Neural cell (in vitro differentiated cells): ENCODE measurements around the gene SEC23A. TPM values are rescaled to one million over a fixed set of nuclear protein-coding genes. Genes with fewer than 3 reads are reported as not detected.

Source experiments
- H2AFZ ChIP-seq: fragments of 200-600, 300-800 bp; sonication (generic), shearing (Covaris generic); 2 replicates; pipeline ENCODE4 v1.6.0; 2014; ENCODE audit warnings: low read depth, mild to moderate bottlenecking, antibody characterized with exemption, low read length, moderate library complexity
- H3F3A ChIP-seq: fragments of 200-600 bp; shearing (Covaris generic); 2 replicates; pipeline ENCODE4 v1.6.1; 2016; ENCODE audit warnings: mild to moderate bottlenecking, moderate library complexity, mixed read lengths, antibody characterized with exemption, low read length; ENCODE audit not compliant: insufficient read depth, poor library complexity, severe bottlenecking
- H3K27ac ChIP-seq: fragments of 200-600, 300-800 bp; sonication (generic), shearing (Covaris generic); 2 replicates; pipeline ENCODE4 v1.5.1; 2014; ENCODE audit warnings: mild to moderate bottlenecking, low read length, moderate library complexity
- H3K27me3 ChIP-seq: fragments of 300-800, 200-600 bp; sonication (generic), shearing (Covaris generic); 2 replicates; pipeline ENCODE4 v1.6.0; 2014; ENCODE audit warnings: mild to moderate bottlenecking, low read depth, low read length, moderate library complexity; ENCODE audit not compliant: insufficient read depth
- H3K36me3 ChIP-seq: fragments of 300-800, 200-600 bp; sonication (generic), shearing (Covaris generic); 2 replicates; pipeline ENCODE4 v1.5.1; 2014; ENCODE audit warnings: mild to moderate bottlenecking, antibody characterized with exemption, low read length, moderate library complexity; ENCODE audit not compliant: insufficient read depth
- H3K4me2 ChIP-seq: fragments of 300-800, 200-600 bp; sonication (generic), shearing (Covaris generic); 2 replicates; pipeline ENCODE4 v1.6.0; 2014; ENCODE audit warnings: mild to moderate bottlenecking, low read length
- H3K4me3 ChIP-seq: fragments of 300-800, 200-600 bp; sonication (generic), shearing (Covaris generic); 2 replicates; pipeline ENCODE4 v1.5.1; 2014; ENCODE audit warnings: mild to moderate bottlenecking, low read length, moderate library complexity
- H3K79me2 ChIP-seq: fragments of 200-600 bp; shearing (Covaris generic); replicated peaks from 2 replicates; pipeline ENCODE4 v1.6.0; 2014; ENCODE audit warnings: mild to moderate bottlenecking, low read length, moderate library complexity; ENCODE audit not compliant: insufficient read depth
- H3K9ac ChIP-seq: fragments of 300-800, 200-600 bp; sonication (generic), shearing (Covaris generic); 2 replicates; pipeline ENCODE4 v1.6.1; 2016; ENCODE audit warnings: mild to moderate bottlenecking, low read length, mixed read lengths
- H3K9me2 ChIP-seq: fragments of 200-600 bp; shearing (Covaris generic); 2 replicates; pipeline ENCODE4 v1.6.1; 2016; ENCODE audit warnings: mild to moderate bottlenecking, low read length, mixed read lengths; ENCODE audit not compliant: insufficient read depth
- H3K9me3 ChIP-seq: fragments of 200-600, 300-800 bp; sonication (generic), shearing (Covaris generic); 2 replicates; pipeline ENCODE4 v1.6.1; 2016; ENCODE audit warnings: mild to moderate bottlenecking, mixed run types, low read length, moderate library complexity, mixed read lengths
- H4K20me1 ChIP-seq: fragments of 200-600 bp; shearing (Covaris generic); 2 replicates; pipeline ENCODE4 v1.6.1; 2016; ENCODE audit warnings: mild to moderate bottlenecking, mixed run types; ENCODE audit not compliant: insufficient read depth
- EP300 ChIP-seq: fragments of 450-650 bp; conservative IDR thresholded peaks from 2 replicates; pipeline ENCODE4 v1.6.1; 2014; ENCODE audit warnings: antibody characterized with exemption, mild to moderate bottlenecking, moderate library complexity; ENCODE audit not compliant: poor library complexity, severe bottlenecking
- EZH2 ChIP-seq: fragments of 200-600, 300-800 bp; shearing (Covaris generic), sonication (generic); IDR thresholded peaks from 2 replicates; pipeline ENCODE4 v1.6.1; 2014; ENCODE audit warnings: antibody characterized with exemption, low read length, borderline replicate concordance, mild to moderate bottlenecking; ENCODE audit not compliant: insufficient read depth, poor library complexity, severe bottlenecking
- MXI1 ChIP-seq: fragments of 450-650 bp; conservative IDR thresholded peaks from 2 replicates; pipeline ENCODE4 v1.6.1; 2014; ENCODE audit warnings: antibody characterized with exemption, mild to moderate bottlenecking; ENCODE audit not compliant: poor library complexity, severe bottlenecking
- POLR2AphosphoS5 ChIP-seq: IDR thresholded peaks from 2 replicates; pipeline ENCODE4 v1.6.1; 2012
- RAD21 ChIP-seq: fragments of 450-650 bp; conservative IDR thresholded peaks from 2 replicates; pipeline ENCODE4 v1.6.1; 2014; ENCODE audit warnings: antibody characterized with exemption, mild to moderate bottlenecking, moderate library complexity
- SMC3 ChIP-seq: fragments of 450-650 bp; conservative IDR thresholded peaks from 2 replicates; pipeline ENCODE4 v1.6.1; 2014; ENCODE audit warnings: antibody characterized with exemption, mild to moderate bottlenecking, moderate library complexity; ENCODE audit not compliant: poor library complexity
- TAF1 ChIP-seq: IDR thresholded peaks from 2 replicates; pipeline ENCODE4 v1.6.1; 2012; ENCODE audit warnings: low read depth
- polyA plus RNA-seq: library from polyadenylated mRNA; depleted of rRNA; stranded (reverse); fragments of >200 nt; gene quantifications from 2 replicates; pipeline ENCODE4 v1.2.3, GENCODE V29; 2014
- TF ChIP-seq, protein P1 (sequence below): IDR thresholded peaks from 2 replicates; pipeline ENCODE4 v1.6.1; 2012; ENCODE audit warnings: borderline replicate concordance
- TF ChIP-seq, protein P2 (sequence below): fragments of 450-650 bp; IDR thresholded peaks from 2 replicates; pipeline ENCODE4 v1.5.1; 2014; ENCODE audit warnings: antibody characterized with exemption, mild to moderate bottlenecking, moderate library complexity; ENCODE audit not compliant: poor library complexity, severe bottlenecking

Gene SEC23A
- polyA plus RNA-seq, 1 donor from 2014 or later, result 107 TPM

DNA sequence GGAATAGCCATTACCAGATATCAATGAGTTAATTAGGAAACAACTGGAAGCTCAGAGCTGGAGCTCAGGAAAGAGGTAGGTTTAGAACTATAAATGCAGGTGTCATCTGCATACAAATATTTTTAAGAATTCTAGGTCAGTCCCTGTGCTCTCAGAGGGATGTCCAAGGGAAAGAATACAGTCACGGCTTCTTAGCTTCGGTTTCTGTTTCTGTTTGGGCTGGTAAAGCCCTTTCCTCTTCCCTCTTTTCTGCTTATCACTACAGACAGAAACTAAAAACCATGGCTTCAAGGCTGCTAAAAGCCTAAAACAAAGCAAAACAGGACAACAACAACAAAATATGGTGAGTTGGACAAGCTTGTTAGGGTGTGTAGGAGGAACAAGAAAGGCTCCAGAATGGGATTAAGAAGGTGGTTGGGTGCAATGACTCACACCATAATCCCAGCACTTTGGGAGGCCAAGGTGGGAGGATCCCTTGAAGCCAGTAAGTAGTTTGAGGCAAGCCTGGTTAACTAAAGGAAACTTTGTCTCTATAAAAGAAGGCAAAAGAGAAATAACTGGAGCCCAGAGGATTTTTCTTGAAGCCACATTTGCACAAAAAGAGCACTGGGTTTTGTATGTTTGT, 113.0 kb downstream of the SEC23A start:
- no peaks in the 10 kb centered on the region for H3K79me2 ChIP-seq
- H3K9me3 ChIP-seq, result no peaks in the 10 kb centered on the region
- H3K27ac ChIP-seq, result no peak overlapping the region
- no peaks in the 10 kb centered on the region for H4K20me1 ChIP-seq
- H3F3A ChIP-seq, result no peaks in the 10 kb centered on the region
- TF ChIP-seq, protein P1, sequence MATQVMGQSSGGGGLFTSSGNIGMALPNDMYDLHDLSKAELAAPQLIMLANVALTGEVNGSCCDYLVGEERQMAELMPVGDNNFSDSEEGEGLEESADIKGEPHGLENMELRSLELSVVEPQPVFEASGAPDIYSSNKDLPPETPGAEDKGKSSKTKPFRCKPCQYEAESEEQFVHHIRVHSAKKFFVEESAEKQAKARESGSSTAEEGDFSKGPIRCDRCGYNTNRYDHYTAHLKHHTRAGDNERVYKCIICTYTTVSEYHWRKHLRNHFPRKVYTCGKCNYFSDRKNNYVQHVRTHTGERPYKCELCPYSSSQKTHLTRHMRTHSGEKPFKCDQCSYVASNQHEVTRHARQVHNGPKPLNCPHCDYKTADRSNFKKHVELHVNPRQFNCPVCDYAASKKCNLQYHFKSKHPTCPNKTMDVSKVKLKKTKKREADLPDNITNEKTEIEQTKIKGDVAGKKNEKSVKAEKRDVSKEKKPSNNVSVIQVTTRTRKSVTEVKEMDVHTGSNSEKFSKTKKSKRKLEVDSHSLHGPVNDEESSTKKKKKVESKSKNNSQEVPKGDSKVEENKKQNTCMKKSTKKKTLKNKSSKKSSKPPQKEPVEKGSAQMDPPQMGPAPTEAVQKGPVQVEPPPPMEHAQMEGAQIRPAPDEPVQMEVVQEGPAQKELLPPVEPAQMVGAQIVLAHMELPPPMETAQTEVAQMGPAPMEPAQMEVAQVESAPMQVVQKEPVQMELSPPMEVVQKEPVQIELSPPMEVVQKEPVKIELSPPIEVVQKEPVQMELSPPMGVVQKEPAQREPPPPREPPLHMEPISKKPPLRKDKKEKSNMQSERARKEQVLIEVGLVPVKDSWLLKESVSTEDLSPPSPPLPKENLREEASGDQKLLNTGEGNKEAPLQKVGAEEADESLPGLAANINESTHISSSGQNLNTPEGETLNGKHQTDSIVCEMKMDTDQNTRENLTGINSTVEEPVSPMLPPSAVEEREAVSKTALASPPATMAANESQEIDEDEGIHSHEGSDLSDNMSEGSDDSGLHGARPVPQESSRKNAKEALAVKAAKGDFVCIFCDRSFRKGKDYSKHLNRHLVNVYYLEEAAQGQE, result no peak
- TF ChIP-seq RAD21 (no peak), EZH2 (no peak), MXI1 (no peak), EP300 (no peak), POLR2AphosphoS5 (no peak), TAF1 (no peak), SMC3 (no peak)
- TF ChIP-seq, protein P2, sequence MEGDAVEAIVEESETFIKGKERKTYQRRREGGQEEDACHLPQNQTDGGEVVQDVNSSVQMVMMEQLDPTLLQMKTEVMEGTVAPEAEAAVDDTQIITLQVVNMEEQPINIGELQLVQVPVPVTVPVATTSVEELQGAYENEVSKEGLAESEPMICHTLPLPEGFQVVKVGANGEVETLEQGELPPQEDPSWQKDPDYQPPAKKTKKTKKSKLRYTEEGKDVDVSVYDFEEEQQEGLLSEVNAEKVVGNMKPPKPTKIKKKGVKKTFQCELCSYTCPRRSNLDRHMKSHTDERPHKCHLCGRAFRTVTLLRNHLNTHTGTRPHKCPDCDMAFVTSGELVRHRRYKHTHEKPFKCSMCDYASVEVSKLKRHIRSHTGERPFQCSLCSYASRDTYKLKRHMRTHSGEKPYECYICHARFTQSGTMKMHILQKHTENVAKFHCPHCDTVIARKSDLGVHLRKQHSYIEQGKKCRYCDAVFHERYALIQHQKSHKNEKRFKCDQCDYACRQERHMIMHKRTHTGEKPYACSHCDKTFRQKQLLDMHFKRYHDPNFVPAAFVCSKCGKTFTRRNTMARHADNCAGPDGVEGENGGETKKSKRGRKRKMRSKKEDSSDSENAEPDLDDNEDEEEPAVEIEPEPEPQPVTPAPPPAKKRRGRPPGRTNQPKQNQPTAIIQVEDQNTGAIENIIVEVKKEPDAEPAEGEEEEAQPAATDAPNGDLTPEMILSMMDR, result no peak
- H3K9me2 ChIP-seq, result no peaks in the 10 kb centered on the region
- H3K36me3 ChIP-seq, result no peaks in the 10 kb centered on the region
- no peaks in the 10 kb centered on the region for H3K27me3 ChIP-seq
- H2AFZ ChIP-seq, result no peak overlapping the region
- no peak overlapping the region for H3K4me3 ChIP-seq
- H3K4me2 ChIP-seq, result no peak overlapping the region
- H3K9ac ChIP-seq, result no peak overlapping the region

DNA sequence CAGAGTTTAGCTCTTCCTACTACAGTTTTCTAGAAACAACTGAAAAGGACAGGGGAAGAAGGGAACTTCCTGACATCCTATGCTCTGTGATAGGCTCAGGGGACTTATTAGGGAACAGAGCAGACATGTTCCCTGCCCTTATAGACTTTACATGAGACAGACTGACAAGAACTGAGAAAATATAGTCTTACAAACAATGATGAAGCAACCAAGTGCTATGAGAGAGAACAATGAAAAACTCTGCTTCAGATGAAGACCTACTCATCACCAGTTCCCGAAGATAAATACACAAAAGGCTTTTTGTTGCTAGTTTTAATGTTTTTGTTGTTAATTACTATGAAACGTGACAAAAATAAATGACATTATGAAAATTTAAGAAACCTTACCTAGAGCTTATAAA, 115.3 kb downstream of the SEC23A start:
- no peak for TF ChIP-seq MXI1
- TF ChIP-seq, protein P2, result no peak
- TF ChIP-seq SMC3, result no peak
- no peak for TF ChIP-seq RAD21
- TF ChIP-seq TAF1, result no peak
- no peak for TF ChIP-seq EZH2
- no peak for TF ChIP-seq EP300
- TF ChIP-seq, protein P1, result no peak
- no peak for TF ChIP-seq POLR2AphosphoS5
- no peaks in the 10 kb centered on the region for H3K9me2 ChIP-seq
- no peak overlapping the region for H3K4me3 ChIP-seq
- H3K27me3 ChIP-seq, result no peaks in the 10 kb centered on the region
- H3K36me3 ChIP-seq, result no peaks in the 10 kb centered on the region
- no peaks in the 10 kb centered on the region for H4K20me1 ChIP-seq
- H3F3A ChIP-seq, result no peaks in the 10 kb centered on the region
- no peak overlapping the region for H3K9ac ChIP-seq
- H3K9me3 ChIP-seq, result no peaks in the 10 kb centered on the region
- H3K27ac ChIP-seq, result no peak overlapping the region
- H3K79me2 ChIP-seq, result no peaks in the 10 kb centered on the region
- H2AFZ ChIP-seq, result no peak overlapping the region
- no peak overlapping the region for H3K4me2 ChIP-seq
